Skeletal muscle satellite cell (primary cell): ENCODE results near the gene FRMPD1.
A peak's percentile ranks its signal among the peaks of the same experiment; 100 is the strongest.
"Not testable (repeated sequence)": the region's sequence is repeated elsewhere in the genome, so short reads cannot be mapped to it uniquely, and the experiment has no call there.

Experiments used
- H3K27me3 ChIP-seq: 2 replicates; pipeline ENCODE4 v1.7.0; 2013; ENCODE audit warnings: low read length; ENCODE audit not compliant: control insufficient read depth, insufficient read depth
- H3K36me3 ChIP-seq: 2 replicates; pipeline ENCODE4 v1.7.0; 2013; ENCODE audit warnings: mild to moderate bottlenecking, control low read depth, low read length; ENCODE audit not compliant: insufficient read depth
- H3K4me1 ChIP-seq: 2 replicates; pipeline ENCODE4 v1.7.0; 2013; ENCODE audit warnings: low read length; ENCODE audit not compliant: control insufficient read depth, insufficient read depth
- H3K4me2 ChIP-seq: 2 replicates; pipeline ENCODE4 v1.7.0; 2013; ENCODE audit warnings: mild to moderate bottlenecking, low read length
- H3K4me3 ChIP-seq: 2 replicates; pipeline ENCODE4 v1.7.0; 2013; ENCODE audit warnings: low read length
- H3K9ac ChIP-seq: 2 replicates; pipeline ENCODE4 v1.7.0; 2013; ENCODE audit warnings: mild to moderate bottlenecking, low read depth, low read length, moderate library complexity
- H3K9me3 ChIP-seq: replicated peaks from 2 replicates; pipeline ENCODE4 v1.7.0; 2013; ENCODE audit warnings: mild to moderate bottlenecking, control low read depth, low read length

The FRMPD1 gene

GRCh38 chr9:37761511-37761910 is 110.8 kb downstream of the FRMPD1 start:
- H3K9ac ChIP-seq, result no peak overlapping the region
- H3K4me2 ChIP-seq, result no peak overlapping the region
- no peak overlapping the region for H3K4me3 ChIP-seq
- no peaks in the 10 kb centered on the region for H3K9me3 ChIP-seq
- H3K36me3 ChIP-seq, result no peaks in the 10 kb centered on the region
- H3K27me3 ChIP-seq, result no peaks in the 10 kb centered on the region
- H3K4me1 ChIP-seq, result peaks cover 18% of the 10 kb centered on the region

- H3K9ac ChIP-seq, H3K4me3 ChIP-seq, H3K36me3 ChIP-seq, H3K27me3 ChIP-seq, H3K9me3 ChIP-seq, H3K4me2 ChIP-seq: not testable (repeated sequence)
- peaks cover 15% of the 10 kb centered on the region for H3K4me1 ChIP-seq
These were observed 114.5 kb downstream of the FRMPD1 start for GRCh38 chr9:37765263-37765662.

DNA sequence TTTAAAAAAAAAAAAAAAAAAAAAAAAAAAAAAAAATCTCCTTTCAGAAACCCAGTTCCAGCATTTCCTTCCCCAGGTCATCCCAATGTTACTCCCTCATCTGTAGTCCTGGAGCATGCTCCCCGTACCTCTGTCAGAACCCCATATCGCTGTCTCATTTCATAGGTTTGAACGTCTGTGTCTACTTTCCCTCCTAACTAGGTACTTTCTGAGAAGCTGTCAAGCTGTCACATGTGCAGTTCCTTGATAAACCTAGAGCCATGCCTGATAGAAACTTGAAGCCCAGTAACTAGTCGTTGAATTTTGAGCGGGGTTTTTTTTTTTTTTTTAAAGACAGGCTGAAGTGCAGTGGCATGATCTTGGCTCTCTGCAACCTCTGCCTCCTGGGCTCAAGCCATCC is 118.6 kb downstream of the FRMPD1 start:
- Histone ChIP-seq H3K27me3 (no peaks in the 10 kb centered on the region), H3K9ac (no peak overlapping the region), H3K9me3 (no peaks in the 10 kb centered on the region), H3K4me1 (peaks cover 4% of the 10 kb centered on the region), H3K4me2 (no peak overlapping the region), H3K36me3 (peaks cover 12% of the 10 kb centered on the region), H3K4me3 (no peak overlapping the region)

- Histone ChIP-seq H3K4me1 (peaks cover 10% of the 10 kb centered on the region), H3K36me3 (peaks cover 17% of the 10 kb centered on the region), H3K4me3 (no peak overlapping the region), H3K9me3 (no peaks in the 10 kb centered on the region), H3K27me3 (no peaks in the 10 kb centered on the region), H3K4me2 (no peak overlapping the region), H3K9ac (no peak overlapping the region)
These were observed 119.2 kb downstream of the FRMPD1 start for GRCh38 chr9:37769995-37770394.

DNA sequence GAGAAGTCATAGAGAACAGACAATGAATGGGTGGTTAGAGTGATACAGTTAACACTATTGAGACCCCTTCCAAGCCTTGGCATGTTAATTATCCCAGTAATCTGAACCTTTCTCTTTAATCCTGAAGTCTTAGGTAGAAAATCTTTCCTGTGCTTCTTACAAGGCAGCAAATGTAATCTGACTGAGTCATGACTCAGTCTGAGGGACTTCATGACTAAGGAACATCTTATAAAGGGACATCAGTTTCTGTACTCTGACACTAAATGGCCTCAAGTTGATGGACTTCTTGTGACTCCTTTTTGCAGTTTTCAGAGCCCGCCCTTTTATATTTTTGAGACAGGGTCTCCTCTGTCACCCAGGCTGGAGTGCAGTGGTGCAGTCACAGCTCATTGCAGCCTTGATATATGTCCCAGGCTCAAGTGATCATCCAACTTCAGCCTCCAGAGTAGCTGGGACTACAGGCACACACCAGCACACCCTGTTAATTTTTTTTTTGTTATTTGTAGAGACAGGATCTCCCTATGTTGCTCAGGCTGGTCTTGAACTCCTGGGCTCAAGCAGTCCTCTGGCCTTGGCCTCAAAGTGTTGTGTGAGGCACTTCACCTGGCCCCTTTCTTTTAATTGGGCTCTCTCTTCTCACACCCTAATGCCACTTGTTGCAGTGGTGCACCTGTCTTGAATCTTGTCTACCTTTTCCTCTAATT is 124.6 kb downstream of the FRMPD1 start:
- H3K36me3 ChIP-seq, result peaks cover 52% of the 10 kb centered on the region
- H3K4me3 ChIP-seq, result no peak overlapping the region
- H3K4me1 ChIP-seq, result peaks cover 19% of the 10 kb centered on the region
- no peak overlapping the region for H3K4me2 ChIP-seq
- no peaks in the 10 kb centered on the region for H3K27me3 ChIP-seq
- H3K9ac ChIP-seq, result no peak overlapping the region
- no peaks in the 10 kb centered on the region for H3K9me3 ChIP-seq

DNA sequence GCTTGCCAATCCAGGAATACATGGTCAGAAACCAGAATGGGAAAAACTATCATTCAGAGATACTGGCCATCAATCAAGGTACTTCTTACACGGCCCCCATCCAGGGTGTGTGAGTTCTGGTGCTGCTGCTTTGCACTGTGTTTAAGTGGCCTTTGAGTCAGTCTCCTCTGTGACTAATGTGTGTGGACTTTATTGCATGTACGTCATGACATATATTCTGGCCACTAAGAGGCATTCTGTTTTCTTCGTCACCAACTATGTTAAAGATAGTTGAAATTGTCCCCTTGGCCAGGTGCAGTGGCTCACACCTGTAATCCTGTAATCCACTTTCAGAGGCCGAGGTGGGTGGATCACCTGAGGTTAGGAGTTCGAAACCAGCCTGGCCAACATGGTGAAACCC is 125.6 kb downstream of the FRMPD1 start:
- Histone ChIP-seq H3K9ac (no peak overlapping the region), H3K27me3 (no peaks in the 10 kb centered on the region), H3K9me3 (no peaks in the 10 kb centered on the region), H3K4me2 (no peak overlapping the region), H3K4me1 (peaks cover 19% of the 10 kb centered on the region), H3K36me3 (peaks cover 61% of the 10 kb centered on the region), H3K4me3 (no peak overlapping the region)

GRCh38 chr9:37778534-37778933 is 127.8 kb downstream of the FRMPD1 start:
- Histone ChIP-seq H3K4me2 (no peak overlapping the region), H3K9me3 (no peaks in the 10 kb centered on the region), H3K27me3 (no peaks in the 10 kb centered on the region), H3K4me1 (peaks cover 19% of the 10 kb centered on the region), H3K36me3 (peaks cover 70% of the 10 kb centered on the region), H3K9ac (no peak overlapping the region), H3K4me3 (no peak overlapping the region)

DNA sequence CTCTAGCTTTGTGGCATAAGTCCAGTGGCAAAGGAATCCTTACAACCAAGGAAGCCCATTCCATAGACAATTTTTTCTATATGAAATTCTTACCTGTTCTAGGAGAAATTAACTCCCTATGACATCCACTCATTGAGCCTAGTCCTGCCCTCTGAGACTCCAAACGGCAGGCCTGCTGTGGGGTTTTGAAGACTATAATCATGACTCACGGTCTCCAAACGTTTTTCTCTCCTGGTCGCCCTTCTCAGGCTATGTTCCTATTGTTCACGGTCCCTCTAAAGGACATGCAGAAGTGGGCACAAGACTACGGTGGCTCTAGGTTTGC is 133.5 kb downstream of the FRMPD1 start:
- H3K9ac ChIP-seq, result peak overlapping the region; percentile 94
- H3K27me3 ChIP-seq, result no peaks in the 10 kb centered on the region
- H3K36me3 ChIP-seq, result peaks cover 41% of the 10 kb centered on the region
- peak overlapping the region; percentile 88 for H3K4me2 ChIP-seq
- peaks cover 7% of the 10 kb centered on the region for H3K4me1 ChIP-seq
- peak overlapping the region; percentile 92 for H3K4me3 ChIP-seq
- H3K9me3 ChIP-seq, result no peaks in the 10 kb centered on the region

- peaks cover 7% of the 10 kb centered on the region for H3K4me1 ChIP-seq
- no peaks in the 10 kb centered on the region for H3K27me3 ChIP-seq
- peak within 1 kb of the TSS; percentile 92 for H3K4me3 ChIP-seq
These were observed 134.1 kb downstream of the FRMPD1 start, which contains the start of gene EXOSC3 for GRCh38 chr9:37784616-37785483. TSS of gene EXOSC3 (minus strand) at chr9:37785064. CDS start at chr9:37785044, 20 bp downstream.

DNA sequence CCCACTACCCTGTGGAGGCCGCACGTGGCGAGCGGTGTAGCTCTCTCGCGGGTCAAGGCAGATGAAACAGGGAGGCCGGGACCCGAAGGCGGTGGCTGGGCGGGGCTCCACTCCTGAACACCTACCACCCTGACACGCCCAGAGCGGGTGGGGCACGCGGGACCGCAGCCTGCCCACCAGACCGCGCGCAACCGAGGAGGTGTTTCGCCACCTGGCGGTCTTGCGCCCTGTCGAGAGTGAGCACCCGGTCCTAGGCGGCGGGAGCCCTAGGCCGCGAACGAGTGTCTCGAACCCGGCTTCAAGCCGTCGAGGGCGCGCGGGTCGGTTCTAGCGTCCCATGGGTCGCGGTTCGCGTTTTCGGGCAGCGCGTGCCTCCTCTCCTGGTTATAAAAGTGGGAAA is 136.3 kb downstream of the FRMPD1 start:
- Histone ChIP-seq H3K4me2 (no peak overlapping the region), H3K9me3 (no peaks in the 10 kb centered on the region), H3K36me3 (peaks cover 14% of the 10 kb centered on the region), H3K27me3 (no peaks in the 10 kb centered on the region), H3K4me3 (no peak overlapping the region), H3K4me1 (peaks cover 7% of the 10 kb centered on the region), H3K9ac (no peak overlapping the region)

More at GRCh38 chr9:37784616-37785483, 134.1 kb downstream of the FRMPD1 start, which contains the start of gene EXOSC3:
- peaks cover 35% of the 10 kb centered on the region for H3K36me3 ChIP-seq
- H3K9me3 ChIP-seq, result no peaks in the 10 kb centered on the region
- peak within 1 kb of the TSS; percentile 94 for H3K9ac ChIP-seq
- peak within 1 kb of the TSS; percentile 88 for H3K4me2 ChIP-seq

DNA sequence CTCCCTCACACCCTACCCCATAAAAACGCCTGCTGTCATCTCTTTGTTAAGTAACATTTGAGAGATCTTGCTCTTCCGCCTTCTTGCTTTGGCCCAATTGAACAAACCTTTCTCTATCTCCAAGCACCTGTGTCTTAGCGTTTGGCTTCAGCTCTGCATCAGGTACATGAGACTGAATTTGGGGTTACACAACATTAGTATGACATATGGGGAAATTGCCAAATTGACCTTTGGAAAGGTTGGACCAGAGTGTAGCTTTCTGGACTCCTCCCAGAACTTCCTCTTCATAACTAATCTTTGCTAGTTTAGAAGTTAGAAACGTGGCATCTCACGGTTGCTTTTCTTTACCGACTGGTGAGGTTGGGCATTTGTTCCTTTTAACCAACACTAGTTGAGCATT is 137.6 kb downstream of the FRMPD1 start:
- peaks cover 7% of the 10 kb centered on the region for H3K4me1 ChIP-seq
- H3K27me3 ChIP-seq, result no peaks in the 10 kb centered on the region
- no peaks in the 10 kb centered on the region for H3K9me3 ChIP-seq
- no peak overlapping the region for H3K4me2 ChIP-seq
- H3K4me3 ChIP-seq, result no peak overlapping the region
- H3K9ac ChIP-seq, result no peak overlapping the region
- H3K36me3 ChIP-seq, result peaks cover 1% of the 10 kb centered on the region
